OCI-LY1 (cell line): ENCODE results near the gene WDFY2.

ENCODE experiments used
- H2AFZ ChIP-seq: fragments of 200-600 bp; sonication (generic), shearing (Covaris generic); 2 replicates; pipeline ENCODE4 v1.6.0; 2014; ENCODE audit warnings: antibody characterized with exemption, mild to moderate bottlenecking, low read length
- H3F3A ChIP-seq: fragments of 200-600 bp; sonication (generic), shearing (Covaris generic); 2 replicates; pipeline ENCODE4 v1.6.0; 2014; ENCODE audit warnings: mild to moderate bottlenecking, antibody characterized with exemption, low read length, moderate library complexity; ENCODE audit not compliant: insufficient read depth
- H3K27ac ChIP-seq: fragments of 200-600 bp; sonication (generic); 2 replicates; pipeline ENCODE4 v1.5.1; 2014; ENCODE audit warnings: low read length, mixed run types, mild to moderate bottlenecking, low read depth; ENCODE audit not compliant: poor library complexity, severe bottlenecking
- H3K27me3 ChIP-seq: fragments of 200-600 bp; sonication (generic); 2 replicates; pipeline ENCODE4 v1.6.0; 2014; ENCODE audit warnings: antibody characterized with exemption, mild to moderate bottlenecking, low read length, moderate library complexity; ENCODE audit not compliant: insufficient read depth
- H3K36me3 ChIP-seq: fragments of 200-600 bp; sonication (generic); 2 replicates; pipeline ENCODE4 v1.6.1; 2014; ENCODE audit warnings: mild to moderate bottlenecking, antibody characterized with exemption, low read length, moderate library complexity, mixed read lengths; ENCODE audit not compliant: insufficient read depth
- H3K4me1 ChIP-seq: fragments of 200-600 bp; sonication (generic); 2 replicates; pipeline ENCODE4 v1.5.1; 2014; ENCODE audit warnings: mild to moderate bottlenecking, low read length, moderate library complexity; ENCODE audit not compliant: insufficient read depth, severe bottlenecking
- H3K4me2 ChIP-seq: fragments of 200-600 bp; sonication (generic), shearing (Covaris generic); 2 replicates; pipeline ENCODE4 v1.6.1; 2014; ENCODE audit warnings: low read length
- H3K4me3 ChIP-seq: fragments of 200-600 bp; sonication (generic); 2 replicates; pipeline ENCODE4 v1.5.1; 2014; ENCODE audit warnings: low read length, low read depth, mild to moderate bottlenecking, mixed read lengths; ENCODE audit not compliant: poor library complexity, severe bottlenecking
- H3K79me2 ChIP-seq: fragments of 200-600 bp; shearing (Covaris generic); 2 replicates; pipeline ENCODE4 v1.6.1; 2016; ENCODE audit warnings: mixed run types, low read length, mixed read lengths; ENCODE audit not compliant: insufficient read depth
- H3K9ac ChIP-seq: fragments of 200-600 bp; sonication (generic), shearing (Covaris generic); 2 replicates; pipeline ENCODE4 v1.6.1; 2014; ENCODE audit warnings: mild to moderate bottlenecking, low read length, mixed read lengths
- H3K9me2 ChIP-seq: fragments of 200-600 bp; sonication (generic), shearing (Covaris generic); 2 replicates; pipeline ENCODE4 v1.6.1; 2014; ENCODE audit warnings: low read depth, mild to moderate bottlenecking, low read length, mixed read lengths
- H3K9me3 ChIP-seq: fragments of 200-600 bp; shearing (Covaris generic); 2 replicates; pipeline ENCODE4 v1.6.1; 2014; ENCODE audit warnings: low read length, mixed read lengths
- H4K20me1 ChIP-seq: fragments of 200-600 bp; sonication (generic), shearing (Covaris generic); 2 replicates; pipeline ENCODE4 v1.6.0; 2016; ENCODE audit warnings: mild to moderate bottlenecking, low read length; ENCODE audit not compliant: insufficient read depth
- EZH2 ChIP-seq: fragments of 200-600 bp; sonication (generic), shearing (Covaris generic); IDR thresholded peaks from 2 replicates; pipeline ENCODE4 v1.8.0; 2017; ENCODE audit warnings: borderline replicate concordance, mixed run types, mild to moderate bottlenecking, antibody characterized with exemption, low read length, moderate library complexity, mixed read lengths
- TF ChIP-seq, protein P1 (sequence below): fragments of 200-600 bp; sonication (generic), shearing (Covaris generic); IDR thresholded peaks from 2 replicates; pipeline ENCODE4 v1.5.1; 2017; ENCODE audit warnings: mild to moderate bottlenecking, antibody characterized with exemption, low read length, moderate library complexity, mixed read lengths

Gene WDFY2

DNA sequence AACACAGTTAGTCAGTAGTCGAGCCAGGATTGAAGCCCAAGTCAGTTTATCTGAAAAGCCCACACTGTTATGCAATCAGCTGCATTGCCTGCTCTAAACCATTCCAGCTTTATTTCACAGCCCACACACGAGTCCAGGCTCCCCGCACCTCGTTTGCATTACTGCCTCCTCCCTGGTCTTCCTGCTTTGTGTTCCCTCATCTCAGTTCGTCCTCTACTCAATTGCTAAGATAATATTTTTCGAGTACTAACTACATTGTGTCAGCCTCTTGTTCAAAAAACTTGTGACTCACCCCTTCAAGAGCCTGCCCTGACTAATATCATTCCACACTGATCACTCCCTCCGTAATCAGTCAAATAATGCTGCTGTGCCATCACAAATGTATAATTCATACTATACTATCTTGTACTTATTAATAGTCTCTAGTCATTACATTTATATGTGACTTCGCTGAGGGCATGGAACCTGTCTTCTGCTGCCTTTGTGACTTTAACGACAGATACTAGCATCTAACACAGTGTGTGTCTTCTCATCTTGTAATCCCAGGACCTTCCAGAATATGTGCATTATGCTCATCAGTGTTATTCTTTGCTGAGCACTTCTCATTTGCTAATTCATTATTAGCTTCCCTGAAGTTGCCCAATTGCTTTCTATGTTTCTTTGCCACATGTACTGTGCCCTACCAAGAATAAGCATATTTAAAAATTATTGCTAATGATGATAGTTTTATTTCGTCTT is 26.2 kb upstream of the WDFY2 start:
- TF ChIP-seq, protein P1, sequence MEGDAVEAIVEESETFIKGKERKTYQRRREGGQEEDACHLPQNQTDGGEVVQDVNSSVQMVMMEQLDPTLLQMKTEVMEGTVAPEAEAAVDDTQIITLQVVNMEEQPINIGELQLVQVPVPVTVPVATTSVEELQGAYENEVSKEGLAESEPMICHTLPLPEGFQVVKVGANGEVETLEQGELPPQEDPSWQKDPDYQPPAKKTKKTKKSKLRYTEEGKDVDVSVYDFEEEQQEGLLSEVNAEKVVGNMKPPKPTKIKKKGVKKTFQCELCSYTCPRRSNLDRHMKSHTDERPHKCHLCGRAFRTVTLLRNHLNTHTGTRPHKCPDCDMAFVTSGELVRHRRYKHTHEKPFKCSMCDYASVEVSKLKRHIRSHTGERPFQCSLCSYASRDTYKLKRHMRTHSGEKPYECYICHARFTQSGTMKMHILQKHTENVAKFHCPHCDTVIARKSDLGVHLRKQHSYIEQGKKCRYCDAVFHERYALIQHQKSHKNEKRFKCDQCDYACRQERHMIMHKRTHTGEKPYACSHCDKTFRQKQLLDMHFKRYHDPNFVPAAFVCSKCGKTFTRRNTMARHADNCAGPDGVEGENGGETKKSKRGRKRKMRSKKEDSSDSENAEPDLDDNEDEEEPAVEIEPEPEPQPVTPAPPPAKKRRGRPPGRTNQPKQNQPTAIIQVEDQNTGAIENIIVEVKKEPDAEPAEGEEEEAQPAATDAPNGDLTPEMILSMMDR = no peak
- TF ChIP-seq EZH2 = no peak
- H3K4me2 ChIP-seq = no peak overlapping the region
- H2AFZ ChIP-seq = no peak overlapping the region
- H3K27ac ChIP-seq = no peak overlapping the region
- H3K4me3 ChIP-seq = no peak overlapping the region
- H4K20me1 ChIP-seq = no peaks in the 10 kb centered on the region
- no peaks in the 10 kb centered on the region for H3K27me3 ChIP-seq
- H3K9me3 ChIP-seq = no peaks in the 10 kb centered on the region
- H3K79me2 ChIP-seq = no peaks in the 10 kb centered on the region
- H3K9me2 ChIP-seq = no peaks in the 10 kb centered on the region
- H3K4me1 ChIP-seq = no peaks in the 10 kb centered on the region
- H3F3A ChIP-seq = no peaks in the 10 kb centered on the region
- H3K9ac ChIP-seq = no peak overlapping the region
- H3K36me3 ChIP-seq = no peaks in the 10 kb centered on the region

DNA sequence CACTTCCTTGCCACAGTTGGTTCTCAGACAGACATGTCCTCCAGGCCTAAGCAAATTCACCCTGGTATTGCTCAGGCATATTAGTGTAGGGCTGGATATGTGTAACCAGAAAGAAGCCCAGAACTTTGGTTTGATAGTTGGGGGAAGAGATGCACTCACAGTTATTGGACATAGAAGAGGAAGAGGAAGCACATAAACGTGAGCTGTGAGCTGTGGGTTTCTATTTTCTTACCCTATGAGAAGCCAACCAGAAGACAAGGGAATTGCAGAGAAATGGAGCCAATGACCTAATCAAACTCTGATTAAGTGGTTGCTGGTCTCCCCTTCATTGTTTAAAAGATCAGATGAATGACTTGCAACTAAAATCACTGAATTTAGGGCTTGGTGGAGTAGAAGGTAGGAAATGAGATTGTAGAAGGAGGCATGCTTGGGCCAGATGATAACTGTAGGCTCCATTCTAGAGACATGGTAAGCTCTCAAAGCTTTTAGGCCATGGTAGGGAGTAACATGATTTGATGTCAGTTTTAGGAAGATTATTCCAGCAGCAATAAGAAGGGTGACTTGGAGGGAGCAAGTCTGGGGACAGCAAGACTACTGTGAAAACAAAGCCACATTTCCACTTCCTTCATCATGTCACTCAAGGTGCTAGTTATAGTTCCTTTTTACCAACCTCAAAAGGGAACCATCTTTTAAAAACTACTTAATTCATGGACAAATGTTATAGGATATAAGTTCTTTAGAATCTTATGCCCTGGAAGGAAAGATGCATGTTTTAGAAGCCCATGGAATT is 24.1 kb upstream of the WDFY2 start:
- H3K9ac ChIP-seq = no peak overlapping the region
- H2AFZ ChIP-seq = no peak overlapping the region
- no peaks in the 10 kb centered on the region for H3K9me2 ChIP-seq
- H3K27ac ChIP-seq = no peak overlapping the region
- no peak for TF ChIP-seq EZH2
- TF ChIP-seq, protein P1 = no peak
- H3K4me2 ChIP-seq = no peak overlapping the region
- H3F3A ChIP-seq = no peaks in the 10 kb centered on the region
- no peaks in the 10 kb centered on the region for H3K9me3 ChIP-seq
- H3K4me1 ChIP-seq = no peaks in the 10 kb centered on the region
- H4K20me1 ChIP-seq = no peaks in the 10 kb centered on the region
- no peaks in the 10 kb centered on the region for H3K79me2 ChIP-seq
- no peaks in the 10 kb centered on the region for H3K36me3 ChIP-seq
- no peaks in the 10 kb centered on the region for H3K27me3 ChIP-seq
- no peak overlapping the region for H3K4me3 ChIP-seq

DNA sequence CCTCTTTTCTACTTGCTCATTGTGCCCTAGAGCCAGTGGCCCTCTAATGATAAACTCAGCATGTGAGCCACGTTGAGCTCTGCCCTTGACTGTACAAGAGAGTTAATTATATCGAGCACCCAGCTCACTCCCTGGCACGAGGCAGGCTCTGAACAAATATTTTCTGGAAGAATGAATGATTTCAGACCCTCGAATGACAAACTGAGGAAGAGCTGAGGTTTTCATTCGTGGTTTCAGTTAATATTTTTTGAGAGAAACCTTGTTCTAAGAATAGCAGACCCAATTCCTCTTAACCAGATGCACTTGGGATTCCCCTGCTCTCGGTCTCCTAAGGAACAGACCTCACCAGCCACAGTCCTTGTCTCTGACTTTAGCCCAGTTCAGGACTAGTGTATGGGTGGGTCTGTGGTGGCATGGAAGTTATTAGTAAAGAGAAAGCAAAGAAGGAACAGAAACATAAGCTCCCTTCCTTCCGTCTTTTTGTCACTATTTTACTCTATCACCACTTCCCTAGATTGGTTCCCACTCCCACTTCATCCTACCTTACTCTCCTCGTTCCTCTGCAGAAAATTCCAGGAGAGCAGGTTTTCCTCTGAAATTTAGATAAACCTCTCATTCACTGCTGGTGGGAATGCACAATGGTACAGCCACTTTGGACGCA is 22.1 kb upstream of the WDFY2 start:
- Histone ChIP-seq H3K9ac (no peak overlapping the region), H3K79me2 (no peaks in the 10 kb centered on the region), H3K4me2 (no peak overlapping the region), H3K27ac (no peak overlapping the region), H3F3A (no peaks in the 10 kb centered on the region), H3K27me3 (no peaks in the 10 kb centered on the region), H3K4me1 (no peaks in the 10 kb centered on the region), H3K9me2 (no peaks in the 10 kb centered on the region), H4K20me1 (no peaks in the 10 kb centered on the region), H3K4me3 (no peak overlapping the region), H3K36me3 (no peaks in the 10 kb centered on the region), H3K9me3 (no peaks in the 10 kb centered on the region), H2AFZ (no peak overlapping the region)
- no peak for TF ChIP-seq EZH2
- TF ChIP-seq, protein P1 = no peak
